Prostate gland (tissue), 2 donors: ENCODE measurements around the gene C10orf143.

Source experiments
- CTCF ChIP-seq, 4 experiments: fragments of 200-600 bp in 2 of 4; fragments of 450-650 bp in 2 of 4; sonication (generic) in 2 of 4; IDR thresholded peaks; 1 replicate in 3 of 4; 2 replicates in 1 of 4; pipeline ENCODE4 v1.5.1; 2016 to 2019; ENCODE audit warnings: antibody characterized with exemption in 4 of 4, mild to moderate bottlenecking in 2 of 4, moderate library complexity in 2 of 4
- POLR2A ChIP-seq: fragments of 450-650 bp; IDR thresholded peaks from one replicate; pipeline ENCODE4 v1.6.1; 2016; ENCODE audit warnings: antibody characterized with exemption, mild to moderate bottlenecking
- POLR2AphosphoS5 ChIP-seq: sonication (generic); formaldehyde crosslinking; IDR thresholded peaks from one replicate; pipeline ENCODE4 v1.6.1; 2017; ENCODE audit warnings: antibody characterized with exemption

DNA sequence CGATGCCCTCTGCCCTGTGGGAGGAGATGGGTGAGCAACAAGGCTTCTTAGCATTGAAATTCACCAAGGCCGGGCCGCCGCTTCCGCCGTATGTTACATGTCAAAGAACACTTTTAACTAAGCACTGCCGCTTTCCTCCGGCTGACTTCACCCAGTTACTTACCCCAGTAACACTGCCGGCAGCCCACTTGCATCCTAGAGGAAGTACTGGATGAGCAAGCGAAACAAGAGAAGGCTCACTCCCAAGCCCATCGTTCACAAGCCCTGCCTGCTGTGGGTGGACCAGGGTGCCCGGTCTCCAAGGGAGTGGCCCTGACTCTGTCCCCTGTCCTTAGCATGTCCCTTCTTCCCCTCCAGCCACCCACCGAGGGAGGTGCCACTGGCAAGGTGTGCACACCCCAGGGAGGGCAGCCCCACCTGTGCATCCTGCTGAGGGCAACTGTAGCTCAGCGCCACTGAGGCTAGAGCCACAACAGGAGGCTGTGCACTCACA lies 73.4 kb downstream of the C10orf143 start:
- TF ChIP-seq POLR2A (no peak), CTCF (IDR thresholded peaks at IDR 0.05) (no peak), POLR2AphosphoS5 (no peak)
